ENCODE data around the gene RUNX1.

RUNX1 gene

DNA sequence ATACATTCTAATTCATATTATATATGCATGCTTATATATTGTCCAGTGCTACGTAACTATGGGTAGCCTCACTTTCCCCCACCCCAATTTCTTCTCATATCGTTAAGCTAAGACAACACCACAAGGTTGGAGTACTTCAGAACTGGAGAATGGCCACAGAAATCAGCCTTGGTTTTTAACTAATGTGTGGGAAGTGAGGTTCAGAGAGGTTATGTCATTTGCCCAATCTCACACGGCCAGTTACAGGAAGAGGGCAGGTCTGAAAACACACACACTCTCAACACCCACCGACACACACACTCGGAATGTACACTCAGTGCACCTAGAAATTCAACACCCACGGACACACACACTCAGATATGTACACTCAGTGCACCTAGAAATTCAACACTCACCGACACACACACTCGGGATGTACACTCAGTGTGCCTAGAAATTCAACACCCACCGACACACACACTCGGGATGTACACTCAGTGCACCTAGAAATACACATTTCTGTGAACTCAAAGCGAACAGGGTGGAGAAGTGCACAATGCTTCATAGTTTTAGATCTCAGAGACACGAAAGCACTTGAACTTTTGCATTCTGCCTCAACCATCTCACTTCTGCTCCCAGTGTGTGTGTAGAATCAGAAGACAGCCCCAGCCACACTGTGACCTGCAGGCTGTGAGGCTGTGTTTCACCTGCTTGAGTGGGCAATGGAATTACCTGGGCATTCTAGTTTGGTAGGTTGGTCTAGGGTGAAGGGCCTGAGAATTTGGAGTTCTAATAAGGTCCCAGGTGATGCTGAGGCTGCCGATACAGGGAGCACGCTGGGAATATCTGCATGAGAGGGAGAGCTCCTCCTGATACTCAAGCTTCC lies 209.9 kb downstream of the RUNX1 start:
- TF ChIP-seq, protein P1, sequence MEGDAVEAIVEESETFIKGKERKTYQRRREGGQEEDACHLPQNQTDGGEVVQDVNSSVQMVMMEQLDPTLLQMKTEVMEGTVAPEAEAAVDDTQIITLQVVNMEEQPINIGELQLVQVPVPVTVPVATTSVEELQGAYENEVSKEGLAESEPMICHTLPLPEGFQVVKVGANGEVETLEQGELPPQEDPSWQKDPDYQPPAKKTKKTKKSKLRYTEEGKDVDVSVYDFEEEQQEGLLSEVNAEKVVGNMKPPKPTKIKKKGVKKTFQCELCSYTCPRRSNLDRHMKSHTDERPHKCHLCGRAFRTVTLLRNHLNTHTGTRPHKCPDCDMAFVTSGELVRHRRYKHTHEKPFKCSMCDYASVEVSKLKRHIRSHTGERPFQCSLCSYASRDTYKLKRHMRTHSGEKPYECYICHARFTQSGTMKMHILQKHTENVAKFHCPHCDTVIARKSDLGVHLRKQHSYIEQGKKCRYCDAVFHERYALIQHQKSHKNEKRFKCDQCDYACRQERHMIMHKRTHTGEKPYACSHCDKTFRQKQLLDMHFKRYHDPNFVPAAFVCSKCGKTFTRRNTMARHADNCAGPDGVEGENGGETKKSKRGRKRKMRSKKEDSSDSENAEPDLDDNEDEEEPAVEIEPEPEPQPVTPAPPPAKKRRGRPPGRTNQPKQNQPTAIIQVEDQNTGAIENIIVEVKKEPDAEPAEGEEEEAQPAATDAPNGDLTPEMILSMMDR (IDR thresholded peaks at IDR 0.05; ENCODE audit: low read length, missing control alignments) = no peak
- DNase-seq (ENCODE audit: low read depth) = no peak
- no peak overlapping the region for H3K4me3 ChIP-seq (replicated peaks; ENCODE audit: low read depth, low read length)

DNA sequence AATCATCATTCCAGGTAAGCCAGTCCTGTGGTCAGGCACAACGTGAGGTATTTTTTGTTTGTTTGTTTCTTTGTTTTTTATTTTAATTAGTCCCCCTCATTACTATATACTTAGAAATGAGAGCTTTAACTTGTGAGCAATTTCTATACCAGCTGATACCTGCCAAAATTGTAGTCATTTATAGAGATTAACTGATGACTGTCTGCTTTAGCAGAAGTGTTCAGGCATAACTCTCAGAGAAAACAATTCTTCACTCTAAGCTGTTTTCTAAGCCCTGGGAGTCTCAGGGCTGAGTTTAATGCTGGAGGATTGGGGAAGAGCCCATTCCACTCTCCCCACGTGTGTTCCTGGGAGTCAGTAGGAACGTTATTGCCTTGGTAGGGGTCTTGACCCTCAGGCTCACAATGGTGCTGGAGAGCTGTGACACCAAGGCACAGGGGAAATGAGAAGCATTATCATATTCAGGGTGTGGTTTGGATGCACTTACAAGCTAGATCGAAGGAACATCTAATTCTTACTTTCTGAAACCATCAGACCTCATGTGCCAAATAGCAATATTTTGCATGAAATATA lies 212.1 kb downstream of the RUNX1 start:
- H3K4me3 ChIP-seq (replicated peaks; ENCODE audit: low read depth, low read length) = peak overlapping the region; percentile 39

DNA sequence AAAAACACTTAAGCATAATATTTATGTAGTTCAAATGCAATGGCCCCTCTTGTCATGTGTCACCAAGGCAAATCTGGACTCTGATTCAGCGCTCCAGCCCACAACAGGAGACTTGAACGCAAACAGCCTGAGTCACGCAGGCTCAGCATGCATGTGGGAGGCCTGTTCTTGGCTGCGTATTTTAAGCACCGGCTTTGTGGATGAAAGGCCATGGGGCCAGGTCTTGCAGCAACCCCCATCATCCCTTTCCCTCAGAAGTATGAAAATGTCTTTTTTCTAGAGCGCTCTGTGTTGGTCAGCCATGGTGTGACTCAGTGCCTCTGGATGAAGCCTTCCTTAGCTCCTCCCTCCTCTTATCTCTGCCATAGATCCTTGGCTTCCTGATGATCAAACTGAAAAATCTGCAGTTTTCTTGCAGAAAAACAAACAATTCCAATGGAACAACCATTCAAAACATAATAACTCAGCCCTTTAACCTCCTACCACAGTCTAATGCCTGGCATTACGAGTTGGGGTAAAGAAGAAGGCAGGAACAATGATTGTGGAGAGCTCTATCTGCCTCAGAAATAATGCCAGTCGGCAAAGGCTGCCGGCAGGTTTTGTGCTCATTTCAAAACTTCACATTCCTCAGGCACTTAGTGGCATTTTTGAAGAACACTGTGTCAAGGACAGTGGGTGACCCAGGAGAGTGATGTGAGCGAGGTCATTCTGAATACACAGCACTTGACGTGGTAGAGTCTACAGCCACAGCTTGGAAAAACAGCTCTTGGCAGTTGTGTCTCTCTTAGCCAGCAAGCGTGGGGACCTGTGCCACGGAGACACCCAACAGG lies 212.8 kb downstream of the RUNX1 start:
- peak; percentile 99 for DNase-seq (ENCODE audit: low read depth)
- TF ChIP-seq, protein P1 (IDR thresholded peaks at IDR 0.05; ENCODE audit: low read length, missing control alignments) = no peak
- peak overlapping the region; percentile 39 for H3K4me3 ChIP-seq (replicated peaks; ENCODE audit: low read depth, low read length)

More for the DNA sequence above, 212.1 kb downstream of the RUNX1 start:
- no peak for DNase-seq (ENCODE audit: low read depth)
- TF ChIP-seq, protein P1 (IDR thresholded peaks at IDR 0.05; ENCODE audit: low read length, missing control alignments) = no peak

DNA sequence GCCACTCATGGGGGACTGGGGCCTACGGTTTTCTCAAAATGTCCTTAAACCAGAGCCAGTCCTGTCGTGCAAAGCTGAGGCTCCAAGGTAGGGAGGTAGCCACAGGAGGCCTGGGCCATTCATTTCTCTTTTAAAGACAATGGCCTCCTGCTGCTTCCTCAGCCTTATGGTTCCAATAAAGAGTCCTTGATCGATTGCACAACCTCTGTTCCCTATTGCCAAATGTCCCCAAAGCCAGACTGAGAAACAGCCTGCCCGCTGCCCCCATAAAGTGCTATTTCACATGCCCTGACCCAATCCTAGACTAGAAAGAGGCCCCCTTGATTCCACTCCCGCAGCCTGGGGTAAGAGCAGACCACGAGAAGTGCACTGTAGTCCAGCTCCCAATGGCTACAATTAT lies 213.6 kb downstream of the RUNX1 start:
- H3K4me3 ChIP-seq (replicated peaks; ENCODE audit: low read depth, low read length) = no peak overlapping the region
- TF ChIP-seq, protein P1 (IDR thresholded peaks at IDR 0.05; ENCODE audit: low read length, missing control alignments) = no peak
- DNase-seq (ENCODE audit: low read depth) = peak; percentile 75

DNA sequence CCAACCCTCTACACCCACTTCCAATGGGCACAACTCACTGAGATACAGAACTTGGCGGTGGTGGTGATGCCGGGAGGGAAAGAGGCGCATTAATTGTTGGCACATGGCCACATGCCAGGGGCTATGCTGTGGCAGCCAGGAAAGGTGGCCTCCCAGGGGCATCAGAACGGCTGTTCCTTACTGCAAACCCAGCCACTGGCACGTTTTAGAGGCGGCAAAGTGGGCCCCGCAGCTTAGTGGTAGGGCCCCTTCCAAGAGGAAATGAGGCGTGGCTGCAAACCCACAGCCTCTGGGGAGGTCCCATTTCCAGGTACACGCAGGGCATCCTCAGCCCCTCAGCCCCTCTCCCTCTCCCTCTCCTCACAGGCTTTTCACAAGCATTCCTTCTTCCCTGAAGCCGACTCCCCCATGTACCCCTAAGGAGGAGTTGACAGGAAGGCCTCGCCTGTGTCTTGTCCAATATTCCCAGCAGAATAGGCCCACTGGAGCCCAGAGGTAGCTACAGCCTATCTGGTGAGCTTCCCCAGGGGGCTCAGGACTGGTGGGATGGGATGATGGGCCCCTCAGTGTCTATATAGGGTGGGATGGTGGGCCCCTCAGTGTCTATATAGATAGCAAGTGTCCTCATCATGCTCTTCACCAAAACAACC lies 214.1 kb downstream of the RUNX1 start:
- TF ChIP-seq, protein P1 (IDR thresholded peaks at IDR 0.05; ENCODE audit: low read length, missing control alignments) = no peak
- H3K4me3 ChIP-seq (replicated peaks; ENCODE audit: low read depth, low read length) = no peak overlapping the region
- DNase-seq (ENCODE audit: low read depth) = no peak

DNA sequence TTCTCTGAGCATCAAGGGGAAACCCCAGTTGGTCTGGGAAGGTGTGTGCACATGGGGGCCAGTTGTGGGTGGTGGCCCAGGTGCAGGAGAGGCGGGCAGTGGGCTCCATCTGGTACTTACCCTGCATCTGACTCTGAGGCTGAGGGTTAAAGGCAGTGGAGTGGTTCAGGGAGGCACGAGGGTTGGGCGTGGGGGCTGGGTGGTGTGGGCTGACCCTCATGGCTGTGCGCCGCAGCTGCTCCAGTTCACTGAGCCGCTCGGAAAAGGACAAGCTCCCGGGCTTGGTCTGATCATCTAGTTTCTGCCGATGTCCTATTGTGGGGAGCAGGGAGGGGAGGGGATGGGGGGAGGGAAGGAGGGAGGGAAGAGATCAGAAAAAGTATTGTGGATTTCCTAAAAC lies 214.8 kb downstream of the RUNX1 start:
- no peak overlapping the region for H3K4me3 ChIP-seq (replicated peaks; ENCODE audit: low read depth, low read length)
- TF ChIP-seq, protein P1 (IDR thresholded peaks at IDR 0.05; ENCODE audit: low read length, missing control alignments) = no peak
- DNase-seq (ENCODE audit: low read depth) = no peak

Data from fibroblast of pulmonary artery (primary cell).